Spleen (tissue), 7 donors: ENCODE measurements around the gene TRIM10.

Experiments used
- CTCF ChIP-seq, 11 experiments: fragments of 200-600 bp in 7 of 11; fragments of 450-650 bp in 4 of 11; sonication (generic) in 4 of 11; IDR thresholded peaks in 8 of 11; conservative IDR thresholded peaks in 3 of 11; 1 replicate in 7 of 11; 2 replicates in 4 of 11; pipeline versions ENCODE4 v1.4.0 to v1.8.0; 2016 to 2021; ENCODE audit warnings: antibody characterized with exemption in 11 of 11, inconsistent platforms in 4 of 11, mild to moderate bottlenecking in 1 of 11
- POLR2A ChIP-seq, 3 donors: fragments of 450-650 bp; IDR thresholded peaks; one replicate each; pipeline ENCODE4 v1.5.1; 2017; ENCODE audit warnings: antibody characterized with exemption in 3 of 3, mild to moderate bottlenecking in 1 of 3
- POLR2AphosphoS5 ChIP-seq, 3 donors: sonication (generic); formaldehyde crosslinking; IDR thresholded peaks; one replicate each; pipeline ENCODE4 v1.5.1; 2017; ENCODE audit warnings: antibody characterized with exemption in 3 of 3
- donor health status: DM: no; HTN: no; CAD: no; lungs with moderate emphysema.
- donor health status: DM: no; HTN: no; CAD: no.
- donor health status: DM: no; HTN: no; CAD: no.

- TF ChIP-seq CTCF (IDR thresholded peaks at IDR 0.05 in 8 of 11, conservative IDR thresholded peaks at IDR 0.05 in 3 of 11) (no peak), POLR2AphosphoS5 (IDR thresholded peaks at IDR 0.05) (no peak), POLR2A (IDR thresholded peaks at IDR 0.05) (no peak)
Measured at GRCh38 chr6:30135757-30136156, 25.3 kb downstream of the TRIM10 start, which contains the start of gene TRIM40.
